HG02610 (cell line): ENCODE results near the gene RADIL.

Experiments
- ATAC-seq: cut with Tn5 transposase; IDR thresholded peaks from one replicate; pipeline ENCODE4 v1.9.1; 2021; ENCODE audit warnings: mild to moderate bottlenecking, moderate library complexity; ENCODE audit not compliant: unreplicated experiment

Gene RADIL

DNA sequence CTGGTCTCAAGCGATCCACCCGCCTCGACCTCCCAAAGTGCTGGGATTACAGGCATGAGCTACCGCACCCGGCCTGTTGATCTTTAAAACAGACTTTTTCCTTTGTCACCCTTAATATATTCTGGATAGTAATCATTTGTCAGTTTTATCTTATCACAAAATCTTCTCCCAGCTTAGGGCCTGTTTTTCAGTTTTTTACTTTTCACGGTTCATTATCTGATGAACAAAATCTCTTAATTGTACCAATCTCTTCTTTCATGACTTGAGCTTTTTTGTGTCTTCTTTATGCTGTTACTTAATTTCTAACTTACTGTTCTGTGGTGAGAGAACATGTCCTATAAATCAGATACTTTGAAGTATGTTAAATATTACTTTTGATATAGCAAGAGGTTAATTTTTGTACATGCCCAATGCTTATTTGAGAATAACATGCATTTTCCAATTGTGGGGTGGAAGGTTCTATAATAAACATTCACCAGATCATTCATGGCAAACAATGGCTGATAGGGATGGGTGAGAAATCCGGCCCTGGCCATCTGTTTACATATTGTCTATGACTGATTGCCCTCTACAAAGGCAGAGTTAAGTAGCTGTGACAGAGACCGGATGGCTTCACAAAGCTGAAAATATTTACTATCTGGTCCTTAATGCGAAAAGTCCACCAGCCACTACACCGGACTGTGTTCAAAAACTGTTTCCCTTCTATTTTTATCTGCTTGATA lies 27.0 kb downstream of the RADIL start:
- no peak for ATAC-seq

DNA sequence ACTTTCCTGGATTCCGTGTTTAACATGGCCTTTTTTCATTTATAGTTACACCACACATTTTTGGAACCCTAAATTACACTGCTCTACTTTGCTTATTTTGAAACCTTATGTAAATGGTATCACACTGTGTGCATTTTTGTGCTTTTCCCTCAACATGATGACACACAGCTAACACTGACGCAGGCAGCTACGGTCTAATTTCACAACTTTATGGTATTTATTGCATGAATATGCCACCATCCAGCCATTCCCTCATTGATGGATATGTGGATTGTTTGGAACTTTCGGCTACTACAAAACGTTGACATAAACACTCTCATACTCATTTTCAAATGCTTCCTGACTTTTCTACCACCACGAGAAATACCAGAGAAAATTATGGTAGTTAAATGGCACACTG lies 28.6 kb downstream of the RADIL start:
- ATAC-seq: no peak

DNA sequence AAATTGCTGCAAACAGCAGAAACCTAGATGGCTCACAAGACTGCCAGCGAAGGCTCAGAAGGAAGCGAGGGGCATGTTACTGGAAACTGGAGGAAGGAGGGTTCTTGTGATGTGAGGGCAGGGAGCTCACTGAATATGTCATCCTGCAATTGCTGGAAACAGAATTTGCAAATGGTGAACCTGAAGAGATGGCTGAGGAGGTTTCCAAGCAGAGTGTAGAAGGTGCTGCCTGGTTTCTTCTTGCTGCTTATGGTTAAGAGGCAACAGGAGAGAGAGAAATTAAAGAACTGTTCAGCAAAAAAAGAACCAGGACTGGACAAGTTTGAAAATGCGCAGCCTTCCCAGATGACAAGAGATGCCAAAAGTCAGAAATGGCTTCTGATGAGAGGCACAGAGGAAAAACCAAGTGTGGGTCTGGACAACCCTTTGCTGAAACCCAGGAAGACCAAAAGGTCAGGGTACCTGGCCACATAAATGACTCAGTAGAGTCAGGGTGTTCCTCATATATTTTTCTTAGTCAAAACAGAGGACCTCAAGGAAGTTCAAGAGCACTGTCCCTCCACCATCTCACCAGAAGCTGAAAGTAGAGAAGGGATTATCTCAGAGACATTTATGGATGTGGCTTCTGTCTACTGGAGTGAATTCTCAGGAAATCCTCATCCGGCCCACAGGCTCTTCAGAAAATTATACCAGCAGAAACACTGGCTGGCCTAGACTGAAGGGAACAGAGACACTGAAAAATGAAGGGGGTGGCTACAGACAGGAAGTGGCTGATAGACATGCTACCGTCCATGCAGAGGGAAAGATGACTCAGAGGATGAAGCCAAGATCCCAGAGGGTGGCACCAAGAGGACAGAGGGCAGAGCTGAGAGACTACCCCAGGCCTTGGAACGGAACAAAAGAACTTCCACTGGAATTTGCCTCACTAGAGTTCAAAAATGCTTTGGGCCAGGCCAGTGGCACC lies 31.8 kb downstream of the RADIL start:
- ATAC-seq: no peak

DNA sequence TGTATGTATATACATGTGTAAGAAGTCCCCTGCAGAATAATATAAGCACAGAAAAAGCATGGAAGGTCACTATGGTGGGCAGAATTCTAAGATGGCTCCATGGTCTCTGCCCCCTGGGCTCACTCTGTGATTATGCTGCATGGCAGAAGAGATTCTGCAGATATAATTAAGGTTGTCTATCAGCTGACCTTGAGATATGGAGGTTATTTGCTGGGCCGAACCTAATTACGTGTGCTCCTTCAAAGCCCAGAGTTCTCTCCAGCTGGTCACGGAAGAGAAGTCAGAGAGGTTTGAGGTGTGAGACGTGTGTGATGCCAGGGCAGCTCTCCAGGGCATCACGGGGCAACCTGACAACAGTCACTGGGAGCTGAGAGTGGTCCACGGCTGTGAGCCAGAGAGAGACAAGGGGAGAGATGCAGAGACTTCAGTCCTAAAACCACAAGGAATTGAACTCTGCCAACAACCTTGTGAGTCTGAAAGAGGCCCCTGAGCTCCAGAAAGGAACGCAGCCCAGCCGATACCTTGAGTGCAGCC lies 33.2 kb downstream of the RADIL start:
- no peak for ATAC-seq

GRCh38 chr7:4849390-4849789 lies 34.1 kb downstream of the RADIL start:
- no peak for ATAC-seq

DNA sequence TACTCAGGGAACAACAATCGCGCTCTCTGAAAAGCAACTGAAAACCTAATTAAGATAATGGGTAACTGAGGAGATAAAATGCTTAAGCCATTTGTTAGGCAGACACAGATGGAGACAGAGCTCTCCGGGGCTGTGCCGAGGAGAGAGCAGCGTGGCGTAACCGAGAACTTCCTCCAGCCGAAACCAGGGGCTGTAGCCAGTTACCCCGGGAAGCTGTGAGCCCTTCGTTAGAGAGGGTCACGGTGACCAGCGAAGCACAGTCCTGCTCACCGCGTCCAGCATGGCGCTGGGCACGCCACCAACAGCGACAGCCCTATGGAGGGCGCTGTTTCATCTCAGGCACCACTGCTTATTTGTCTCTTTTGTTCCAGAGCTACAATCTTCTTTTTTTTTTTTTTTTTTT lies 37.8 kb downstream of the RADIL start:
- no peak for ATAC-seq

DNA sequence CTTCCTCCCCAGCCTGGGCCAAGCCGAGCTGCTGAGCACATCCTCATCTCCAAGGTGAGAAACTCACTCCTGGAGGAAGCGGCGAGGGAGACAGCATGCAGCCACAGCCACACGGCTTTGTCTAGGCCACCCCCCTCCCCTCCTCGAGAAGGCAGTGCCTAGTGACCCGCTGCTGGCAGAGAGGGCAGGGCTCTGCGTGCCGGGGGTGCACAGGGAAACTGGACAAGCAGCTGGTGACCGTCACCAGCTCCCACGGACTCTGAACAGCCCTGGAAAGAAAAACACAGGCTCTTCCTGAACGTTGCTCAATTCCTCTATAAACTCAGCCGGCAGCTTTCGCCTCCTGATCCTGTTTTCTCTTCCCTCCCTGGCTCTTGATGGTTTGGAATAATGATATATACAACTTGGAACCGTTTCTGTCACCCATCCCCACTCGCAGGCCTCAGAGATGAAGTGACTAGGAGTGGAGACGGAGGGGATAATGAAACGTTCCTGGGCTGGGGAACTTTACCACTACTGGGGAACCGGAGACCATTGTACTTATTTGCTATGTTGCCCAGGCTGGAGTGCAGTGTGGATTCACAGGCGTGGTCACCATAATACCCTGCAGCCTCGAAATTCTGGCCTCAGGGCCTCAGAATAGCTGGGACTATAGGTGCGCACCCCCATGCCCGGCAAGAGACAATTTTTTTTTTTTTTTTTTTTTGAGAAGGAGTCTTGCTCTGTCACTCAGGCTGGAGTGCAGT lies 41.0 kb downstream of the RADIL start:
- ATAC-seq: no peak

DNA sequence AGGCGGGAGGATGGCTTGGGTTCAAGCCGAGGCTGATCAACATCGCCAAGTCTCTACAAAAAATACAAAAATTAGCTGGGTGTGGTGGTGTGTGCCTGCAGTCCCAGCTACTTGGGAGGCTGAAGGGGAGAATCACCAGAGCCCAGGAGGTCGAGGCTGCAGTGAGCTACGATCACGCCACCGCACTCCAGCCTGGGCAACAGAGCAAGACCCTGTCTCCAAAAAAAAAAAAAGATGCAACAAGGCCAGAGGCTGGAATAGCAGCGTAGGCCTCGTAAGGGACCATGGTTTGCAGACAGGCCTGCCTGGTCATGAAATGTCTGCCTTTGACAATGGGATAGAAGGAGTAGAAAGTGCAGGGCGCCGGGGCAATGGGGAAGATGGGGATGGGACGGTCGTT lies 41.7 kb downstream of the RADIL start:
- no peak for ATAC-seq

DNA sequence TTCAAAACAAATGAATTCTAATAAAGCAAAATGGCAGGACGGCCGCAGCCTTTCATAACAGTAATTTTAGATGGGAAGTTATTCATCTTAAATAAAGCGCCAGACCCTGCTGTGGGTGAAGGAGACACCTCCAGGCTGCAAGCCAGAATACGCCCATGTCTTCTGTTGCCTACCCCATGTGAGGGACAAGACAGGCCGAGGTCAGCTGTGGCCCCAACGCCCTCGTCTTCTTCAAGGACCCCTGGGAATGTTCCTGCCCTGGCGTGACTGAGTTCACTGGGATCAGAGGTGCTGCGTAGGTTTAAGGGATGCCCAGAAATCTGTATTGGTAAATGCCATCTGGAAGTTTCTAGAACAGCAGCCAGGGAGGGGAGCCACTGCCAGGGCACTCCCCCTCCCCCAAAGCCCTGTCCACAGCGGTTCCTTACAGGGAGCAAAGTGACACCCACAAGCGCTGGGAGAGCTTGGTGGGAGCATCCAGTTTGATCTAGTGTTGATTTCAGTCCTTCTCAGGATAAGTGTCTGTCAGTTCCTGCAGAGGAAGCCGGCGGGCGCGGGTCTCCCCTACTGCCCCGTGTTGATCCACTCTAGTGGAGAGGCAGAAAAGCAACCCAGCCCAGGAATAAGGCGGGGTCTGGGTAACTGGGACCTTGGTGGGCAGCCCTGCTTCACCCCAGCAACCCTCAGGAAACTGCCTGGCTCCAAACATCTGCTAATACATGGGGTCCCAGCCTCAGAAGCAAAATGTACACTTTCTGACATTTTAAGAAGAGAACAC lies 42.3 kb downstream of the RADIL start:
- ATAC-seq: no peak

DNA sequence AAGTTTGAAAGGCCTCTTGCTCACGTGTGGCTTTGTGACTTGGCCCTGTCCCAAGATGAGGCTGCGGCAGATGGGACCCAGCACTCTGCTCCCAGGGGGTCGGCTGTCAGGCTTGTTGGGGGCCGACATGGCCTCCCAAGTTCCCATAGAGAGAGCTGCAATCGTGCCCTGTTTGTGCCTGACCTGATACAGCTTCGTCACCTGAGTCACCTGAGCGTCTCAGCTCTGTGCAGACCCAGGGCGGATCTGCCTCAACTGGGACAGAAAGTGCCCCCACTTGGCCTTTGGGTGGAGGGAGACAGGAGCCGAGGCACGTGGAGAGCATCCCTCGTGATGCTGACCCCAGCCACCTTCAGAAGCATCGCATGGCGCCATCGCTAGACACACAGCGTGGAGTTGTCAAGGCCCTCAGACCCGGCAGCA lies 43.4 kb downstream of the RADIL start:
- no peak for ATAC-seq

DNA sequence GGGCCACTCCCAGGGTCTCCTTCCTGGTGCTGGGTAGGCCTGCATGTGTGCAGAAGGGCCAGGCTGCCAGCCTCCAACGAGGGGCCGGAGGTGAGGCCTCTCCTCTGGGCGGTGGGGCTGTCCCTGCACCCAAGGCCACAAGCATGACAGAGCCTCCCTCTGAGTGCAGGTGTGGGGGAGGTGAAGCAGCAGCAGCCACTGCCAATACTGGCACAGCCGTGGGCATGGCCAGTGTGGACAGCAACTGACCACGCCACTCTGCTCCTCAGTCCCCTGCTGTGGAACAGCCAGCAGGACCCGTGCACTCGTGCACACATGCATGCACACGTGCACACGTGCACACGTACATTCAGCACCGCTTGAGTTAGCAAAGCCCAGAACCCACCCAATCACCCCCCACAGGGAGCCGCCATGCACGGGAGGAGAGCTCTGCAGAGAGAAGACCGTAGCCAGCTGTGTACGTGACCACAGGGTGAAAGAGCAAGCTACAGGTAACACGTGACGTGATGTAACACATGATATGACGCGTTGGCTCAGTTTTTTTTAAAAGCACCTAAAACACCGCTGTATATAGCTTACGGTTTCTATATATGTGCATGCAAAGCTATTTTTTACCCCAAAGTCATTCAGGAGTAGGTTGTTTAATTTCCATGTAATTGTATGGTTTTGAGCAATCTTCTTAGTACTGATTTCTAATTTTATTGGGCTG lies 44.7 kb downstream of the RADIL start:
- ATAC-seq: no peak

DNA sequence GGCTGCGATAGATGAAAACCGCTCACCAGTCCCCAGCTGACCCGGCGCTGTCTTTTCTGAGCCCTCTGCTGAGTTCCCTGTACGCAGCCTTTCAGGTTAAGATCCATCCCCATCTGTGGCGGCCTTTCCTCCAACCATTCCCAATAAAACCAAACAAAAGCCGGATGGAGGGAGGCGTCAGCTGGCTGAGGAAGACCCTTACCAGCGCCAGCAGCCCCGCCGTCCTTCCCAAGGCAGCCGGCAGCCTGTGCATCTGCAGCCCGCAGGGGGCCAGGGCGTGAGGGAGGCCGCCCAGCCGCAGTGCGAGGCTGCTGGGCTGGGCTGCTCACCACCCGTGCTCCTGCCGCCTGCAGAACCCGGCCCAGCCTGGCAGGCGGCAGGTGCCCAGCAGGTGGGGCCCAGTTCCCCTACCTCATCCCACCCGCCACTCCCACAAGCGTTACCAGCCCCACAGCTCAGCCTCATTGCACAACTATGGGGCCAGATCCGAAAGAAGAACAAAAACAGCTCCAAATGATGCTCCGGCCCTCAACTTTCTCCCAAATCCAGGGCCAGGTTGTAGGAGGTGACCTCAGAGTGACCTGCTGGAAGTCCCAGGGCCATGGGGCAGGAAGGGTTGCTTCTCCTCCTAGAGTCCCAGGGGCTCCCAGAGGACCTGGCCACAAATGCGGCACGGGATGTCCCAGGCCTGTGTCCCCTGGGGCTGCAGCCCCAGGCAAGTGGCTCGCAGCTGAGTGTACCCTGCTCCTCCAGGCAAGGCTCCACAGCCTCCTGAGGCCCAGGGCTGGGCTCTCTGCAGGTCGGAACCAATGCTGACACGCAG lies 45.5 kb downstream of the RADIL start:
- no peak for ATAC-seq

- no peak for ATAC-seq
Measured at GRCh38 chr7:4837041-4837802, 46.3 kb downstream of the RADIL start.

DNA sequence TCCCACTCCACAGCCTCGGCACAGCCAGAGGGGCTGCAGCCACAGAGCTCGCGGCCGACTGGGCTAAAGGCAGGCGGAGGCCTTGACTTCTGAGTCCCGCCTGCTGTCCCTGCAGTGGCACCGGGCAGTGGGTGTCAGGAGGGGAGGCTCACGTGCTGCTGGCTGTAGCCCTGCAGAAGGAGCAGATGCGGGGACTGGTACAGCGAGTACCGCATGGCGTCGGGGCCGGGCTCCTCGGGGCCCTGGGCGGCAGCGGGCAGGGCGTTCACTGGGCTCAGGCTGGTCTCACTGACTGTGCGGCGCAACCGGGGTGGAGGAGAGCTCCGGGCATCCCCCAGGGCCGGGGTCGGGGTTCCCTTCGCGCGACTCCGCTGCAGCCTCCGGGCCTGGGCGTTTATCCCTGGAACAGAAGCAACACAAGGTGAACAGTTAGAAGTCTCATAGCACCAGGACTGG lies 47.3 kb downstream of the RADIL start:
- ATAC-seq: no peak

GRCh38 chr7:4835398-4836205 lies 47.9 kb downstream of the RADIL start:
- ATAC-seq: no peak

- ATAC-seq: no peak
Measured at GRCh38 chr7:4834601-4835397, 48.7 kb downstream of the RADIL start.
